KBM-7 (cell line): ENCODE measurements around the gene AHI1.
A peak's percentile ranks its signal among the peaks of the same experiment; 100 is the strongest.

Experiments used
- DNase-seq: peaks from one replicate; pipeline ENCODE4 v3.0.0-alpha.2; 2015
- in situ Hi-C: fragments of 300-500 bp; cut with MboI; formaldehyde crosslinking; loops from 2 replicates; pipeline ENCODE4 v1.14.3; 2020; ENCODE audit warnings: low sequenced_read_pairs, low pct_unique_long_range_greater_than_20kb, mixed read lengths

Gene AHI1

GRCh38 chr6:135319819-135320218 is 177.7 kb downstream of the AHI1 start:
- in situ Hi-C loops = no loop called here
- no peak for DNase-seq

- in situ Hi-C loops = no loop called here
- no peak for DNase-seq
These were observed 178.6 kb downstream of the AHI1 start for GRCh38 chr6:135318738-135319469.

- DNase-seq = no peak
- in situ Hi-C loops = no loop called here
These were observed 183.0 kb downstream of the AHI1 start for GRCh38 chr6:135314543-135314942.

GRCh38 chr6:135311446-135312200 is 185.9 kb downstream of the AHI1 start:
- in situ Hi-C loops = no loop called here
- no peak for DNase-seq

- in situ Hi-C loops = no loop called here
- peak; percentile 75 for DNase-seq
These were observed 187.2 kb downstream of the AHI1 start for GRCh38 chr6:135310291-135310690.

GRCh38 chr6:135306740-135307420 is 190.7 kb downstream of the AHI1 start:
- peak; percentile 95 for DNase-seq
- in situ Hi-C loops = no loop called here

GRCh38 chr6:135306166-135306565 is 191.4 kb downstream of the AHI1 start:
- in situ Hi-C loops = no loop called here
- DNase-seq = no peak

- no peak for DNase-seq
- in situ Hi-C loops = no loop called here
These were observed 191.9 kb downstream of the AHI1 start for GRCh38 chr6:135305684-135306083.

GRCh38 chr6:135304883-135305282 is 192.7 kb downstream of the AHI1 start:
- no peak for DNase-seq
- in situ Hi-C loops = no loop called here

GRCh38 chr6:135301304-135301703 is 196.2 kb downstream of the AHI1 start:
- no peak for DNase-seq
- in situ Hi-C loops = no loop called here

- no peak for DNase-seq
- in situ Hi-C loops = no loop called here
These were observed 197.0 kb downstream of the AHI1 start for GRCh38 chr6:135300576-135300975.

GRCh38 chr6:135299256-135299655 is 198.3 kb downstream of the AHI1 start:
- DNase-seq = no peak
- in situ Hi-C loops = no loop called here

GRCh38 chr6:135298455-135298854 is 199.1 kb downstream of the AHI1 start:
- in situ Hi-C loops = no loop called here
- no peak for DNase-seq

- in situ Hi-C loops = no loop called here
- DNase-seq = no peak
These were observed 200.8 kb downstream of the AHI1 start for GRCh38 chr6:135296715-135297114.

- no peak for DNase-seq
- in situ Hi-C loops = no loop called here
These were observed 202.5 kb downstream of the AHI1 start for GRCh38 chr6:135295085-135295484.

- in situ Hi-C loops = no loop called here
- DNase-seq = no peak
These were observed 206.1 kb downstream of the AHI1 start for GRCh38 chr6:135291288-135292076.

GRCh38 chr6:135289816-135290215 is 207.7 kb downstream of the AHI1 start:
- no peak for DNase-seq
- in situ Hi-C loops = no loop called here

GRCh38 chr6:135286962-135287538 is 210.5 kb downstream of the AHI1 start:
- peak; percentile 90 for DNase-seq
- in situ Hi-C loops = no loop called here

- DNase-seq = no peak
- in situ Hi-C loops = no loop called here
These were observed 212.4 kb downstream of the AHI1 start for GRCh38 chr6:135285165-135285564.
